Dedifferentiated amniotic fluid mesenchymal stem cell (primary cell): ENCODE results near the gene SCTR.

ENCODE experiments used
- DNase-seq: peaks from one replicate; pipeline ENCODE4 v3.0.0-alpha.2; 2016; ENCODE audit errors: extremely low spot score

Gene SCTR

DNA sequence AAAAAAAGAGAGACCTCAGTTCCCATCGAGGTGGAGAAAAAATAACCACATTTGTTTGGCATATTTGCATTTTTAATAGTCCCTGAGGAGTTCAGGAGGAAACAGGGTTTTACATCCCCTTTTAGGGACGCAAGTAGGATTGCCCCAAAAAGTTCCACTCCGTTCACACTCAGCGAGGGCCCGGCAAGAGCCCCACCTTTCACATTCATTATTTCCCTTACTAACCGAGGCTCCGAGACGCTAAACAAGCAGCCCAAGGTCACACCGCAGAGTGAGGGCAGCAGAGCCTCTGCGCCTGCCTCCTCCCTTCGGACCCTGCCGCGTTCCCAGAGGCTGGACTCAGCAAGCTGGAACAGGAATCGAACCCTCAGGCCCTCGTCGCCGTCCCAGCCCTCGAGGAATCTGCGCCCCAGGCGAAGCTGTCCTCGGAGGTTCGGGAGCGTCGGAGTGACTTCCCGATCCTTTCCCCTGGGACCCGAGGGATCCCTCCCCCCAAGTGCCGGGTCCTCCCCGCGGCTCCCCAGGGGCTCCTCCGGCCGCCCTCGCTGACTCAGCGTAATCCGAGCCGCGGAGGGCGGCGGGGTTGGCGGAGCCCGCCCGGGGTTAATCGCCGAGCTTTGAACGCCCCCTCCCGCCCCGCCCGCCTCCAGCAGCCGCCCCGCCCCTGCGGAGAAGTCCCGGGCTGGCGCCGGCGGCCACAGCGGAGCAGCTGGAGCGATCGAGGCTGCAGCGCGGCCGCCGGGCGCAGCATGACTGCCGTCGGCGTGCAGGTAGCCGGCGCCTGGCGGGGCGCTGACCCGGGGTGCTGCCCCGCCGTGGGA is 92.9 kb downstream of the SCTR start, which contains the start of gene TMEM37:
TMEM37 (plus strand) TSS at position 700 of the 821 bp plus-strand sequence; CDS start at position 750, 50 bp downstream.
- peak; percentile 20 for DNase-seq

DNA sequence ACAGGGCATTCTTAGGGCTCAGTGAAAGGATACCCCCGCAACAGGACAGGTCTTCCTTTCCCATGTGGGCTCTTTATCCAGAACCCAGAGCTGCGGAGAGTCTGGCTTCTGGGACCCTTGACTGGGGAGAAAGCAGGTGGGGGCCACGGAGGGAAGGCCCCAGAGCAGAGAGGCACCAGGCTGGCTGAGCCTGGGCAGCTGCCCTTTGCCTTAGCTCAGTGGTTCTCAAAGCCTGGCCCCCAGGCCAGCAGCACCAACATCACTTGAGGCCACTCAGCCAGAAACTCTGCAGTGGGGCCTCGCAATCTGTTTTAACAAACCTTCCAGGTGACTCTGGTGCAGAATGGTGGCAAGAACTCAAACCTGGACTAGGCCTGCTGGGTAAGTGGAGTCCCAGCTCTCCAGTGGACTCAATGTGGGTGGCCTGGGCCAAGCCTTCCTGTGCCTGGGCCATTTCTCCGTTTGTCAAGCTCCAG is 94.2 kb downstream of the SCTR start:
- DNase-seq, result no peak

DNA sequence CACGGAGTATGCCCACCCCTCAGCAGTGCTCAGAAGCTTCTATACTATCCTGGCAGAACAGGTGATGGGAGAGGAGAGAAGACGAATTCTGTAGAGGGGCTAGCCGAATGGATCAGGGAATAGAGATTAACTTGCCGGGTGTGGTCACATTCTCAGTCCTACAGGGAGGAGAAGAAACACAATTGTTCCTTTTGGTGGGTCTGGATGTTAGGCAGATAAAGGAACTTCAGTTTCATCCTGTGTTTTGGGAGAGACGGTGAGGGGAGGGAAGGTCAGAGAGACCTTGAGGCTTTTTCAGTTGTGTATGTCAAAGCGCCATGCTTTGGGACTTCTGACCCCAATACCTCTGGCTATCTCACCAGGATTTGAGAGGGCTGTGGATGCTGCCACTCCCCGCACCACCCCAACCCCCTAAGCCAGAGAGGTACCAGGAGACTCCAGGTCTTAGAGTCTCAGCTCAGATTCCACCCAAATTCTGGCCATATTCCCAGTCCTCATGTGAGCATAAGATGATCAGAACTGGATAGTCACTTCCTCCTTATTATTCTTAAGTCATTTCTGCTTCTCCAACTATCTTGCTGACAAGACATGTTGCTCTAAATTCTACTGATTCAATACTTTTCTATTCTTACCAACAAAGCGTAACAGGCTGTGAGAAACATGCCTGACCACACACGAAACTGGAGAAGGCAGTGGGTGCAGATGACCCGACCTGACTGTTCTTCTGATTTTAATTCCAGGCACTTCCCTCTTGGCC is 94.9 kb downstream of the SCTR start:
- DNase-seq, result no peak

DNA sequence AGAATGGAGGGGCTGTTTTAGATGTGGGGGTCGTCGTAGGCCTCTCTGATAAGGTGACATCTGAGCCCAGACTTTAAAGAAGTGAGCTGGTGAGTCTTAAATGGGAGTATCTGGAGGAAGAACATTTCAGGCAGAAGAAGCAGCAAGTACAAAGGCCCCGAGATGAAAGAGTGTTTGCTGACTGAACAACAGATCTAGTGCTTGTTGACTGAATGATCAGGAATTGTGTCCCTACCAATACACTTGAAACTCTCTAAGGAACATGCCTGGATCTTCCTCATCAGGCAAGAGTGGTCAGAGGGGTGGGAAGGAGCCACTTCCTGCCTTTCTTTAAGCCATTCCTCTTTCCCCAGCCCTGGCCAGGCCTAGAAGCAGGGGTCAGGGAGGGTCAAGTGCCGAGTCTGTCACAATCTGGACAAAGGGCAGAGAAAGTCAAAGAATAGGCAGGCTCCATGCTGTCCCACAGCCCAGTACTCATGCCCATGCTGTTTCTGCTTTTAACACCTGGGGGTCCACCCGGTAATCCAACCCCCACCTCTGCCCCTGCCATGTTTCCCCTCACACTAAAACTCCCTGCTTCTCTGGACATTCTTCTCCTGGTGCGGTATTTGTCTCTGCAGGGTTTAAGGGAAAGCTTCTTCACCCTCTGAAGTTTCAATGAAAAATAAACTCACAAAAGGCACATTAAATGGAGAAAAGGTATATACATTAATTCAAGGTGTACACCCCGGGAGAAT is 95.6 kb downstream of the SCTR start:
- no peak for DNase-seq

DNA sequence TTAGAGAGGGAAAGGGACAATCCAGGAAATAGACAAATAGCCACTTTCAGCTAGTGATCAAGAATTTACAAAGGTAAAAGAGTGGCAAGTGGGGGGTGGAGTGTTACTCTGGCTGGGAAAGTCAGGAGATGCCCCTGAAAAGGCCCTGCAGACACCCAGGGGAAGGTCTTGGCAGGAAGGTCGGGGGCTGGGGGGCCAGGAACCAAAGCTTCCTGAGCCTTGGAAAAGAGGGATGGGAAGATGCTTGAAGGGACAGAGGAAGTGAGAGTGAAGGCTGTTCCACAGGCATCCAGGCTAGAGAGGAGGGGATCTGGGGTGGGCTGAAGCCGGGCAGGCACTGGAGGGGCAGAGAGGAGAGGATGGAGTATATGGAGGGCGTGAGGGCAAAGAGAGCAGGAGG is 96.5 kb downstream of the SCTR start:
- no peak for DNase-seq

DNA sequence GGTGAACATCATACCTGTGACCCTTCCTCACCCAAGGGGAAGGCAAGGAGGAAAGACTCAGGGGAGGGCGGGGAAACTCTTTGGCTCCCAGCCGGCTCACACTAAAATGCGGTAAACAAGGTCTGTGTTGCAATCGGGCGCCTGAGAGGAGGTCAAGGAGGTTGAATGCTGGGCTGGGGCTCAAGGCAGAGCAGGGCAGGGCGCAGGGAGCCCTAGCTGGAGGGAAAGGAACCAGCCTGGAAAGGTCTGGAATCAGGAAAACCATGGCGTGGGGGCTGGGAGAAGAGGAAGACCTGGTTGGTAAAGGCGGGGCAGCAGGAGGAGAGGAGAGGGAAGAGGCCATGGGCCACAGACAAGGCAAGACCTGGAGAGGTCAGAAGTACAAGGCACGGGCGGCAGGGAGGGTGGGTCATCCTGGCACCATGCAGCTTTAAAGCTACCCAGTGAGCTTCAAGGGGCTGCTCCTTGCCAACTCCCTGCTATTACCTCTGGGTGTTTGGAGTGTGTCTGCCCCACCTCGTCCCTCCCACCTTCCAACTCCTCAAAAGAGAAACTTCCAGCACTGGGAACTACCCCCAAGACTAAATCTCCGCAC is 97.4 kb downstream of the SCTR start:
- no peak for DNase-seq

DNA sequence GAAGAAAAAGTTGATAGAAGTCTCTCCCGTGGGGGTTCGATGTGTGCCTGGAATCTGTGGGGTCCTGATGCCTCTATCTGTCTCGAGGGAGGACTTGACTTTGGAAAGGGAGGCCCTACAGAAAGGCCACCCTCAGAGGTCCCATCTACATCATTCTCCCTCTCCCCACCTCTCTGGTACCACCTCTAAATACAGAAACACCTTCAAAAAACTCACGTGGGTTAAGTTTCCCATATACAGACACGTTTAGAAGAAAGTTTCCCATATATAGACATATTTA is 97.9 kb downstream of the SCTR start:
- no peak for DNase-seq

DNA sequence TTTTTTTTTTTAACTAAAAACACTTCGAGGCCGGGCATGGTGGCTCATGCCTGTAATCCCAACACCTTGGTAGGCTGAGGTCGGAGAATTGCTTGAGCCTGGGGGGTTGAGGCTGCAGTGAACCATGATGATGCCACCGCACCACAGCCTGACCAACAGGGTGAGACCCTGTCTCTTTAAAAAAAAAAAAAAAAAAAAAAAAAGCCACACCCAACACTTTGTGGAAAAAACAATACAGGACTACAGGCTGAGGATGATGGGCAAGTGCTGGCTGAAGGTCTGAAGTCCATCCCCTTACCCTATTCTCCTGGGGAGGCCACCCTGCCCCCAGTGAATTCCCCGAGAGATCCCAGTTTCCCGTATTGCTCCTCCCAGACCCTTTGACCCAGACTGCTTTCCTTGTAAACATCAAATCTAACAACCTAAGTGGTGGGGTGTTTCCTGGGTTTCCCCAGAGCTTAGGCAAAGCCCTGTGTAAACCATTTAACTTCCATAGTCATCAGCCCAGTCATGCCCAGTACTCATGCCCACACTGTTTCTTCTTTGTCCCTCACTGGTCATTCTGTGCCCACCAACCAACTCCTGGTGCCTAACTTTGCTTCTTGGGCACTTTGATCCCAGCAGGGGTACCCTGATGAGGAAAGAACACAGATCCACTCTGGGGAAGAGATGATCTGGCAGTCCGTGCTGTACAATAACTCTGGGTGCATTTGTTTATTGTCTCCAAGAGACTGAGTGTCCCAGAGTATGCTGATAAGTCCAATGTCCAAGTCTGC is 98.5 kb downstream of the SCTR start:
- no peak for DNase-seq

DNA sequence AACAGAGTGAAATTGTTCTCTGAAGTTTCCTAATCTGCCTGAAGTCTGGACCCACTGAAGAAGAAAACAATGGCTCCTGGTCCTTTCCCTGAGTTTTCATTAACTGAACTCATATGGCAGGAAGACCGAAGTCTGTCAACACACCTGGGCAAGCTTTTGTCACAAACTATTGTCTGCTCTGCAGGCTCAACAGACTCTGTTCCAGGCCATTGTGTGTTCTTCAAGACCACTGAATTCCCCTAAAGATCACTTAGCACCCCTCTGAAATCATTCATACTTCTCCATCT is 99.2 kb downstream of the SCTR start:
- DNase-seq, result no peak

DNA sequence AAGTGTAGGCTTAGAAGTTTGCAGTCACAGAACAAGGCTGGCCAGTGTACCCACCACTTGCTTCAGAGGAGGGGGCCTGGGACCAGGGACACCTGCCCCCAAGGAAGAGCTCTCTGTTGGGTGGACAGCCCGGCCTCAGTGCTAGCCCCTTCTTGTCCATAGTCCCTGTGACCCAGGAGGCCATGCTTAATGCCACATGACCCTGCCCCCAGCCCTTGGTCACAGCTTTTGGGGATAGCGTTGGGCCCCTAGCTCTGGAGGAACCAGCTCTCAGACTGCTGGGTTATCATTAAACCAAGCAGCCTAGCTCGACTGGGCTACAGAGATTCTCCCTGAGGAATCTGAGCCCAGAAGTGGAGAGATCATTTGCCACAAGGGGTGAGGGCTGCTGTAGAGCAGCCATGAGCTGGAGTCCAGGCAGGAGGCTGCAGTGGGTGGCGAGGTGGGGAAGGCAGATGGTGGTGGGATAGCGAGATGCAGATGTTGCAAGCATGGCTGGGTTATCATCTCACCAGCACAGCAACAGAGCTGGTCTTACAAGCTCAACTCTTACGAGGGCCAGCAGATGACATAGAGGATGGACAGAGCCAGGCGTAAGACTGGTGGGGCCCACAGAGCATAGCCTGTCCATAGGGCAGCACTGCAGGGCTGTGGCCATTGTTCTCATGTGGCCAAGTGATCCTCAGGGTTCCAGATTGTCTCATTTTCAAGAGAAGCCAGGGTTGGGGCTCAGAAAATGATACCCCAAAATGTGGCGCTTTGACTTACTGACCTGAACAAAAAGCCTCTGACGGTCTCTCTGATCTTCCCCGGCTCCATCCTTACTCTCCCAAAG is 99.8 kb downstream of the SCTR start:
- no peak for DNase-seq

DNA sequence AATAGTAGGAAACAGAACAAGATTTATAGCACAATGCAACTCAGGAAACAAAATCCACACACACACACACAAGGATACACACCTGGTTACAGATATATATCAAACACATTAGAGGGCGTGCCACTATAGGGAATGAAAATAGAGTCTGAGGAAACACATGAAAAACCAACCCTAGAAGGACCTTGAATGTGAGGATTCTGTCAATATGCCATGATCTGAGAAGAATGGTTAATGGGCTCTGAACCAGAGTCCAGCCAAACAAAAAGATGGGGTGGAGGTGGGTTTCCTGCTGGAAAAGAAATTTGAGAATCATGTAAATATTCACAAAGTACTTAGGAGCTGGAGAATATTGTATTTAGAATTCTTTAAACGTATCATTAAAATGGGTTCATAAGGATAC is 100.5 kb downstream of the SCTR start:
- no peak for DNase-seq

DNA sequence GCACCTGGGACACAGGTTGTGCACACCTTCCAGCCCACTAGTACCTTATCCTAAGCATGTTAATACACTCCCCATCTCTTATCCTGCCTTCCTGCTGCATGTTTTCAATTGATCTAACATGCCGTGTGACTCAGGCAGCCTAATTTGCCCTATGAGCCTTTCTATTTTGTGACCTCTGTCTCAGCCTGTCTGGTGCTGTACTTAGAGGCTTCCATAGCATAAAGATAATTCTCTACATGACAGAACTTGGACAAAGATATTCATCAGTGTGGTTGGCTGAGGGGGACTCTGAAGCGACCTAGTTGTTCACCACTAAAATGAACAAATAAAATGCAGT is 101.2 kb downstream of the SCTR start:
- DNase-seq, result no peak

DNA sequence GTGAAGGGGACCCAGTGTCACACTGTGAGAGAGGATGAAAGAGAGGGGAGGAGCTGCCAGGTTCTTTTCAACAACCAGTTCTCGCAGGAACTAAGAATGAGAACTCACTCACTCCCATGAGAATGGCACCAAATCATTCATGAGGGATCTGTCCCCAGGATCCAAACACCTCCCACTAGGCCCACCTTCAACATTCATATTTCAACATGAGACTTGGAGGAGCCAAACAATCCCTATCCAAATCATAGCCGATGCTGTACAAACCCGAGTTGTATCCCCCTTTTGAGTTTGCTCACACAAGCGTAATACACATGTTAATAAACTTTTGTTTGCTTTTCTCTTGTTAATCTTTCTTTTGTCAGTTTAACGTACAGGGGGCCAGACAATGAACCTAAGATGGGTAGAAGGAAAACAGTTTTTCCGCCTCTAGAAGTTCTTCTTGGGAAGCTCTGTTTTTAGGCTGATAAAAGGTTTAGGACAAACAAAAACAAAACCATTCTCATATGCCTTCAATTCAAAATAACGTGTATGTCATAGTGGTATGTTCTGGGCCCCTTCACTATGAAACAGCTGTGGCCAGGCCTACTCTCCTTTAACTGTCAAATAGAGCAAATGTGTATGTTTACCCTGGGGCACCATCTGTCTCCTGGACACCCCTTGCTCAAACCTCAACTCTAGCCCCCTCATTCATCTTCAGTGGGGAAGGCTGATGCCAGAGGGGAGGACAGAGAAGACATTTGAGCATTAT is 101.7 kb downstream of the SCTR start:
- DNase-seq, result no peak

DNA sequence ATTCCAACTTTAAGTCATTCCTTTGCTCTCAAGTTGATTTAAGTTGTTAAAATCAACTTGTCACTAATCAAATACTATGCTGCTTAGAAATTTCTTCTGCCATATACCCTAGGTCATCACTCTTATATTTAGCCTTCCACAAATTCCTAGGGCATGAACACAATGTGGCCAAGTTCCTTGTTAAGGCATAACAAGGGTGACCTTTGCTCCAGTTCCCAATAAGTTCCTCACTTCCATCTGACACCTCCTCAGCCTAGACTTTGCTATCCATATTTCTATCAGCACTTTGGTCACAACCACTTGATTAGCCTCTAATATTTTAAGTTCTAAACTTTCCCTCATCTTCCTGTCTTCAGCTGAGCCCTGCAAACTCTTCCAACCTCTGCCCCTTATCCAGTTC is 102.5 kb downstream of the SCTR start:
- no peak for DNase-seq

DNA sequence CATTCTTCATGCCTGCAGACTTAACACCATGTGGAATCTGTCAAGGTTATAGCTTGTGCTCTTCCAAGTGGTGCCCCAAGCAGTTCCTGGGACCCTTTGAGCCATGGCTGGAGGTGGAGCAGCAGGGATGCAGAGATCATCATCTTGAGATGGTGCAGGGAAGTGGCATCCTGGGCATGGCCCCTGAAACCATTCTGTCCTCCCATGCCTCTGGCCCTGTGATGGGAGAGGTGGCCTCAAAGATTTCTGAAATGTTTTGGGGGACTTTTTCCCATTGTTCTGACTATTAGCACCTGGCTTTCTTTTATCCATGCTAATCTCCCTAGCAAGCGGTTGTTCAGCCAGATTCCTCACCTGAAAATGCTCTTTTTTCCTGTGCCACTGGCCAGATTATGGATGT is 103.0 kb downstream of the SCTR start:
- DNase-seq, result no peak

DNA sequence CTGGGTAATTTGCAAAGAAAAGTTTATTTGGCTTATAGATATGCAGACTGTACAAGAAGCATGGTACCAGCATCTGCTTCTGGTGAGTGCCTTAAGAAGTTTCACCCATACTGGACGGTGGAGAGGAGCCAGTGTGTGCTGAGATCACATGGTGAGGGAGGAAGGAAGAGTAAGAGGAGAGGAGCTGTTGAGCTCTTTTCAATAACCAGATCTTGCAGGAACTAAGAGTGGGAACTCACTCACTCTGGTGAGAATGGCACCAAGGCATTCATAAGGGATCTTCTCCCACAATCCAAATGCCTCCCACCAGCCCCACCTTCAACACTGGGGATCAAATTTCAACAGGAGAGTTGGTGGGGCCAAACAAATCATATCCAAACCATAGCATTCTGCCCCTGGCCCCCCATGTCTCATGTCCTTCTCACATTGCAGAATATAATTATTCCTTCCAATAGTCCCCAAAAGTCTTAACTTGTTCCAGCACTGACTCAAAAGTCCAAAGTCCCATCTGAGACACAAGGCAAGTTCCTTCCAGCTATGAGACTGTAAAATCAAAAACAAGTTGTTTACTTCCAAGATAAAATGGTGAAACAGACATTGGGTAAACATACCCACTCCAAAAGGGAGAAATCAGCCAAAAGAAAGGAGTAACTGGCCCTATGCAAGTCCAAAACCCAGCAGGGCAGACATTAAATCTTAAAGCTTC is 104.3 kb downstream of the SCTR start:
- no peak for DNase-seq

DNA sequence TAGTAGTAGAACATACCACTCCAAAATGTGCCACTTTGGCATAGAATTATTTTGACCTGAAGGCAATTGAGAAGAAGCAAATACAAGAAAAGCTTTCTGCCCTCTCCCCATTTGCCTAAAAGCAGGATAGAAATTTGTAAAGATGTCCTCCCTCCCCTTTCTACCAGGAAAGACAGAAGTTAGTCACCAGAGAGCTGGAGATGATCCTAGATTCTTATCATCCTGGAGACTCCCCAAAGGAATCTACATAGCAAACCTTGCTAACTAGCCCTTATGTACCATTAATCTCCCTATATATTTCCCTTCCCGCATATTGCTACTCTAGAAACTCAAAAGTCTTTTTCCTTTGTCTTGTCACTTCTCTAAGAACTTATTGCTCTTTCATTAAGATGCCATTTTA is 105.2 kb downstream of the SCTR start:
- DNase-seq, result no peak

DNA sequence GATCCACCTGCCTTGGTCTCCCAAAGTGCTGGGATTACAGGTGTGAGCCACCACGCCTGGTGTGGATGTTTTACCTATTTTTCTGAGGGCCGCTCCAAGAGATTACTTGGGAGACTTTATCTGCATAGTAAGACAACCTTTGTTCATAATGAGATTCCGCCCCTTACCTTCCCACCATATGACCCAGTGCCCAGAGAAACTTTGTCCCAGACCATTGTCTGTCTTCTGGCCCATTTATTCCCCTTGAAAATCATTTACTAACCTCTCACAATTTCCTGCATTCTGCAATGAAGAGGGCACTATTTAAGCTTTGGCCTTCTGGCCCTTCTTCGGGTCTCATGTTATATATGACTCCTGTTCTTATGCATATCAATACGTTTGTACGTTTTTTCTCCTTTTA is 106.4 kb downstream of the SCTR start:
- DNase-seq, result no peak

DNA sequence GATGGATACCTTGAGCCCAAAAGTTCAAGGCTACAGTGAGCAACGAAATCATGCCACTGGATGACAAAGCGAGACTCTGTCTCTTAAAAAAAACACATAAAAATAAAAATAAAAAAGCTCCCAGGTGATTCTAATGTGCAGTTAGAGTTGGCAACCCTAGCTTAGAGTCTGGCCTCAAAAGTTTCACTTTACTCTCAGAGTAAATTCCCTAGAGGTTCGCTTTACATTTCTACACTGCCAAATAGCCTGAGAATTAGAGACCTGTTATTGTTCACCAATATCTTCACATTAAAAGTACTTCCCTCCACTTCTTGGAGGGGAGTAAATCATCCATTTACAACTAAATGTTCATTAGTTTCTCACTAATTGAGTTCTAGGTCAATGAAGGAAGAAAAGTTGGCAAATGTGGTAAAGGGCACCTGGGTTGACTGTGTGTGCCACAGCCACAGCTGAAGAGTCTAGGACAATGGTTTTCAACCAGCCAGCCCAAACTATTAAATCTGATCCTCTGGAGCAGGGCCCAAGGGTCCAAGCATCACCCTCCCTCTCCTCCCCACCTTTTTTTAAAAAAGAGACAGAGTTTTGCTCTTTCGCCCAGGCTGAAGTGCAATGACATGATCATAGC is 107.9 kb downstream of the SCTR start:
- no peak for DNase-seq
